ENCODE measurements around the gene TSPAN9. TPM values are rescaled to one million over a fixed set of nuclear protein-coding genes. Genes with fewer than 3 reads are reported as not detected.

The TSPAN9 gene
- polyA plus RNA-seq, 10 donors: 99.8 to 117 (median 105) TPM

DNA sequence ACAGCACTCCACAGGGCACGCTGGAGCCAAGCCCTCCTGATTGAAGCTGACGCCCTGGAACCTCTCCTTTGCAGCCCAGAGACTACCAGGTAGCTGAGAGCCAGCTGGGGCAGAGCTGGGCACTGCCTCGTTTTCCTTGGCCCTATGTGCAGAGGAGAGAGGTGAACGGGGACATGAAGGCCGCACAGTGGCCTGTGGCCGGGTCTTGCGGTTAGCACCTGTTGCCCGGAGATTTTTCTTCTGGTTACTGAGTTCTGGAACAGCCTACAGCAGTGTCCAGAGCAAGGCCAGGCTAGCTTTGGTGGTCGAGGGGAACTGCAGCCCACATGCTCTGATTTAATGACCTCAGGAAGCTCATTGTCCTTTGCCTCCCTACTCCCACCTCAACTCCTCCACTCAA is 212.5 kb downstream of the TSPAN9 start:
- no peak for DNase-seq

DNA sequence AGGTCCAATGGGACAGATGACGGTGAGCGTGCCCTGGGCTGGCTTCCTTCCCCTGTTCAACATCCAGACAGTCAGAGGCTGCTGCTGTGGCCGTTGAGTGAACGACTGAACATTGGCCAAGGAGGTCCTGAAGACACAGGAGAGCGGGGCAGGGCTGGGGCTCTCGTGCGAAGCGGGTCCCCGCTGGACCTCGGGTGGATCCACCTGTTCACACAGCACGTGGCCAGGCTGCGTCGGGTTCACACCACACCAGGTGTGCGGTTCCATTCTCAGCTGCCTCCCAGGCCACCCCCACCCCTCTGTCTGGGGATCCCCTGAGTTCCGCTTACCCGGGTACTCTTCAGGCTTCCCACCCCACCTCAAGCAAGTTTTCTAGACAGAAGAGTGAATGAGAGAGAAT is 214.8 kb downstream of the TSPAN9 start:
- DNase-seq: no peak

DNA sequence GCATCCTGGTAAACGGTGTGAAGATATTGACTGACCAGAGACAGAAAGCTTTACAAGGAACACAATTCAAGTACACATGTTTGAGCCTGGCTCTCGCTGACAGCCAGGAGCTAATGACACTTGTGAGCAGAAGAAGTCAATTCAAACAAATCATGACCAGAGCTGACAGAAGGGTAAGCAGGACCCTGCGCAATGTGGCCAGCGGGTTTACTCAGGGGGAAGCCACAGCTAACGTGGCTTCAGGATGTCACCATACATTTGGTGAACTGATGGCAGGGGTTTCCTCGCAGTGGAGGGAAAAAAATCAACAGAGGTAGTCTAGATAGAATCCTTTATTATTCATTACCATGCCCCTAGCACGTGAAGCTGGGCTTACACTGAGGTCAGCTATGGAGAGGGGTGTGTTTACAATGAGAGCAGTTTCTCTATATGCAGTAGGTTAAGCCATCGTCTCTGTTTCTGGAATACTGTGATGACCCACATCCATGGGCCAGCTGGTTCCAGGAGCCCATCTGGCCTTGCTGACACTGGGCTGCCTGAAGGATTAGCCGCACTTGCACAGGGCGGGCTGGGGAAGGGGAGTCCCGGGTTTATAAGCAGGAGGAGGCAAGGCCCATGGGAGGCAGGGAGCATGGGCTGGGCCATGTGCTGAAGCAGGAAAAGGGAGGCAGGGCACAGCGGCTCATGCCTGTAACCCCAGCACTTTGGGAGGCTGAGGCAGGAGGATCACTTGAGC is 215.7 kb downstream of the TSPAN9 start:
- DNase-seq: no peak

GRCh38 chr12:3293446-3294161 is 216.4 kb downstream of the TSPAN9 start:
- DNase-seq: no peak

DNA sequence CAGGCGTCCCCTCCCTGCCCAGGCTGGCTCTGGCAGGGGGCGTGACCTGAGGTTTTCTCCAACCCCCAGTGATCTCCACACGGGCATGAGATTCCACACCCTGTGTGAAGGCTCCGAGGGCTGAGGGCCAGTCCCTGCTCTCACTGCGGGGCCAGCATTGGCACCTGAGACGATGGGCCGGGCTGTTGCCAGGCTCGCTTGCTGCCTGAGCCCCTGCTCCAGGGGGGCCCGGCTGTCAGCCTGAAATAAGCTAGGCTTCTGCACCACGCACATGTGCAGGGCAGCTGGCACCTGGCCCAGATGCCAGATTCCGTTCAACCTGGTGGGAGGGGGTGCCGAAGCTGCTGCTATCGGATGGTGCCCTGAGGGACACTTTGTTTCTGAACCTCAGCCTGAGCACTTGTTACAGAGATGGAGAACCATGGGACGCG is 217.3 kb downstream of the TSPAN9 start:
- DNase-seq: peak in 2 of 3 donors; percentile 42 to 44

DNA sequence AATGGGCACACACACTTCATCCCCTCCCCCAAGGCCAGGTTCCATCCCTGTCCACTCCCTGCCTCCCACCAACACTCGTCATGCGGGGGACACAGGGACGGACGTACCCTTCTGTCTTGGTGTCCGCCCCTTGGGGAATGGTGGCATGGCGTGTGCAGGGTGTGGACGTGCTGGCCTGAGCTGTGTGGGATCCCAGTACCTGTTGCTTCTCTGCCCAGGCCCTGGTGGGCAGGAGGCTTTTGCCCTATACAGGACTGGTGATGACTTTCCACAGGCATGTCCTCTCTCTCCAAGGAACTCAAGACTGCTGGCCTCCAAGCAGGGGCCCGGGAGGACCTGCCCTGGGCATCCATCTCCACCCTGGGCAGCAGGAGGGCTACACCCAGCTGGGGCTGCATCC is 218.0 kb downstream of the TSPAN9 start:
- no peak for DNase-seq

- peak in 2 of 3 donors; percentile 48 to 74 for DNase-seq
Observed at GRCh38 chr12:3295646-3296408, 218.6 kb downstream of the TSPAN9 start.

DNA sequence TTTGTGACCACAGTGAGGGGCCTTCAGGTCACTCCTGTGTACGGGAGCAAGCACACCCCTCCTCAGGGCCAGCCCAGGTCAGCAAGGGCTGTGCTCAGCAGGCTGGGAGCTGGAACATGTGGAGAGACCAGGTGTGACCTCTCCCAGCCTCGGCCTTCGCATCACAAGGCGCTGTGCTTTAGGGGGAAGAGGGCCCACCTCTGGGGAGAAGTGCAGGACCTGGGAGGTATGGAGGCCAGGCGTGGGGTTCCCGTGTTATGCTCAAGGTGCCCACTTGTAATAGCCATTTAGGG is 219.2 kb downstream of the TSPAN9 start:
- no peak for DNase-seq

DNA sequence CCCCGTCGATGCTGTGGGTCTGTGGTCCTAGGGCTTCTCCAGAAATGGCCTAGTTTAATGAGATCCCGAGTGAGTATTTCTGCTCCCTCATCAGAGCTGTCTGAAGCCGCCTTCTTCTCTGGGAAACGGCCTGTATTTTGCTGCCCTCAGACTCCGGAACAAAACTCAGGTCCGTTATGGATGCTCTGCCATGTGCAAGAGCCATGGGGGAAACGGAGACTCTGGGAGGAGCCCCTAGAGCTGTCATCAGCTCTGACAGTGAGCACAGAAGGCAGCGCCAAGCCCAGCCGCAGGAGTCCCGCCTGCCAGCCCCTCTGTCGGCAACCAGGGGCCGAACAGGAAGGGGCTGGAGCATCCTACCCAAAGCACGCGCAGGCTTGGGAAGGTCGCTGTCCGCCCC is 221.4 kb downstream of the TSPAN9 start:
- DNase-seq: no peak

DNA sequence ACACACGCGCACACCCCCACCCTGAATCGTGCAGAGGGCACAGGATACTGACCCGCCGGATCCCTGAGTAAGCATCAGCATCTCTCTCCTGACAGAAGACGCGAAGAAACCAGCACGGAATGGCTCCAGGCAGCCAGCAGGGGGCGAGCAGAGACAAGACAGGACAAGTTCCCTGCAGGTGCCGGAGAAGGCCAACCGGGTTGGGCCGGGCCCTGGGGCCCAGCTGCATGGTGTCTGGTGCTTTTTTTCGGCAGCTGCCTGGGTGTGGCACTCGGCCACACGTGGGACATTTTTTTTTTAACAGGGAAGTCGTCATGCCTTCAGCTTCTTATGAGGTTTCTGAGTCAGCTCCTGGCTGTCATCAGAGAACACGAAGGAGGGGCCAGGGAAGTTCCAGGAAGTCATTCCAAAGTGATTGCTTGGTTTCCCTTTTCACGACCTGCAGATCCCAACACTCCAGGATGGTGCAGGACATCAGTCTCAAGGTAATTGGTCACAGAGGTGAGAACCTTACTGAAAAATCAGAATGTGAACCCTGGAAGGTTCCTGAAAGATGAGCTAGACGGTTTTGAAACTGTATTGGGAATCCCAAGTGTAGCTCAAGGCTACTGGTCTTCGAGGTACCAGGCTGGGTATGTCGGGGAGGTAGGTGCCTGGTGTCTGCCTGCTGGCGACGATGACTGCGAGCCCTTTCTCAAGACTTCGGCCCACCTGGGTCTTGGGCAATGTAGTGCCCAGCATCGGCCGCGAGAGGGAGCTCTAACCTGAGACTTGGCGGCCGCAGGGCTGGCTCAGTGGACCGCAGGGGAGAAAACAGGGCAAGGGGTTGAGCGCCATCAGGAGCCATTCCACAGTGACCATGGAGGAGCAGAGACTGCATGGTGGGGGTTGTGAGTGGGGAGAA is 223.0 kb downstream of the TSPAN9 start:
- DNase-seq: peak; percentile 90 to 94 (median 91)

DNA sequence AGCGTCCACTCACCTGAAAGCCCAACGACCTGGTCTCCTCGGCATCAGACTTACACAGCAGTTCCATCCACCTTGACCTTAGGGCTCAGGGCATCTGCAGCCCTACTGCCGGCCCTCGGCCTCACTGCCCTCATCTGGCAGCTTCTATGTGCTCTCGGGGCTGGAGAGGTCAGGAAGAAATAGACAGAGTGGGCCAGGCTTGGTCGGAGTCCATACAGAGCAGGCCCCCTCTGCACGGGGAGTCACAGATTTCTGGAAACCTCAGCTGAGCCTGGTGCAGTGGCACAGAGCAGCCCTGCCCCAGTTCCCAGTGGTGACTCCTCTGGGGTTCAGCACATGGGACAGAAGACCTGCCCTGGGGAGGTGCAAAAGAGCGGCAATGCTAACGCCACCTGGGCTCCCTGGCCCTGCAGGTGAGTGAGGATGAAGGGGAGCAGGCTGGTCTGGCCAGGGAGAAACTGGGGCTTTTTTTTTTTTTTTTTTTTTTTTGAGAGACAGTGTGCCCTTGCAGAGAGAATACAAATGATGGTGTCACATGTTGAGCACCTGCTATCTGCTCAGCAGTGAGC is 223.7 kb downstream of the TSPAN9 start:
- DNase-seq: no peak

DNA sequence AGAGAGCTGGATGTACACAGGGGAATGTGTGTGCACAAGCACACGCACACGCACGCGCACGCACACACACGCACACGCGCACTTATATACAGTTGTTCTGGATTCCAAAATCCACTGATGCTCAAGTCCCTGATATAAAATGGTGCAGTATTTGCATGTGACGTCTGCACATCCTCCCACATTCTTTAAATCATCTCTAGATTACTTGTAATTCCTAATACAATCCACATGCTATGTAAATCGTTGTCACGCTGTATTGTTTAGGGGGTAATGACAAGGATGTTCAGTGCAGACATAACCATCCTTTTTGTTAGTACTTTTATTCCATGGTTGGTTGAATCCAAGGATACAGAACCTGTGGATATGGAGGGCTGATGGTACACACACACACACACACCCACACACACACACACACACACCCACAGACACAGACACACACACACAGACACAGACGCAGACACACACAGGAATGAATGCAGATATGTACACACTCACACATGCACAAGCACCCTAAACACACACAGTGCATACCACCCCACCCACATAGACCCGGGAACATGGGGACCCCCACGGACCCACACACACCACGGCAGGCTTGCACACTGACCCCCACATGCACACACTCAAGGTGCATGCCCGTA is 225.3 kb downstream of the TSPAN9 start:
- no peak for DNase-seq

GRCh38 chr12:3303410-3304136 is 226.4 kb downstream of the TSPAN9 start:
- no peak for DNase-seq

DNA sequence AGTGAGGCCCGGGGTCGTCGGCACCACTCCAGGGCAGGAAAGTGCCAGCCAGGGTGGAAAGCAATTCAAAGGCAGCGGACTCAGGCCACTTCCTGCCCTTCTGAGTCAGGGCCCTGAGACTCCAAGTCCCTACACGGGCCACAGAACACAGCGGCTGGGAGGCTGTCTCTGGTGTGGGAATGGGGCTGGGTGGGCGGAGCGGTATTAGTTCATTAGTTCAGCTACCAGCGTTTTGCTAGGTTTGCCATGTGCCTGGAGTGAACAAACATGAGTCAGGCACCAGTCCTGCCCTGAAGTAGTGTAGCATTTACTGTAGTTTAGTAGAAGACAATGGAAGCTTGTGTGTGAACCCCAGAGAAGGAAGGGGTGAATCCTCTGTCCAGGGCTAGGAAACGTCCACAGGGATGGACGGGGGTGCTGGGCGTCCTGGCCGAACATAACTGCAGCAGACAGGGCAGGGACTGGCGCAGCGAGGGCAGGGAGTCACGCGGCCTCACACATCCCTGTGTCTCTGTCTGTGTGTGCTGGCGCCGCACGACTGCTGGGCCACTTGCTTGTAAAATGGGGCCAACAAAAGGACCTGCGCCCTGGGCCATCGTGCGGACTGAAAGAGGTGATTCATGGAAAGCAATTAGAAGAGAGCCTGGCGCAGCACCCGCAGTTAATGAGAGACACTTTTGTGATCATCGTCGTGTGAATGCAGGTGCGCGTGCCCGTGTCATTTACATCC is 227.4 kb downstream of the TSPAN9 start:
- peak in 1 of 3 donors; percentile 40 for DNase-seq

GRCh38 chr12:3305464-3305863 is 228.3 kb downstream of the TSPAN9 start:
- DNase-seq: no peak

DNA sequence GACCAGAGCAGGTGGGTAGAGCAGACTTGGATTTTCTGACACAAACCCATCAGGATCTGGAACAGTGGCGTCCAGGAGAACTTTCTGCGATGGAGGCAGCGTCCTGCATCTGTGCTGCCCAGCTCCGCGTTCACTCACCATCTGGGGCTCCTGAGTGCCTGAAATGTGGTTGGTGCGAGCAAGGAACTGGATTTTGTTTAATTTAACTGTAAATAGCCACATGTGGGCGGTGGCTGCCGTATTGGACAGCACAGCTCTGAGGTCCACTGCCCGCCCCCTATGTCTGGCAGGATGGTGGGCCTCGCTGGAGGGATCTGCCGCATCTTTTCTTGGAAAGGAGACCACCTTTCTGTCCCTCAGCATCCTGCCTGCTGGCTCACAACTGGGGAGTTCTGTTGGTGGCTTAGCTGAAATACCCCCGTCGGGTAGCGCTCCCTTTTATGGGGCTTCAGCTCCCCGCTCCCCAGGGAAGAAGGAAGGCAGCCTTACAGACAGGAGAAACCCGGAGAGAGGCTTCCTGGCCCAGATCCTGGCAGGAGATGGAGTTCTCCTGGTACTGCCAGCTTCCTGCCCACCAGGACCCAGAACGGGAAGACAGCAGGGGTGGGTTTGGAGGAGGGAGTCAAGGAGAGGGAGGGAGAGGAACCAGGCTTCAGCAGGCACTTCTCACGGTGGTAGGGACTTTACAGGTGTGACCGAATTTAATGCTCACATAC is 228.9 kb downstream of the TSPAN9 start:
- DNase-seq: no peak

DNA sequence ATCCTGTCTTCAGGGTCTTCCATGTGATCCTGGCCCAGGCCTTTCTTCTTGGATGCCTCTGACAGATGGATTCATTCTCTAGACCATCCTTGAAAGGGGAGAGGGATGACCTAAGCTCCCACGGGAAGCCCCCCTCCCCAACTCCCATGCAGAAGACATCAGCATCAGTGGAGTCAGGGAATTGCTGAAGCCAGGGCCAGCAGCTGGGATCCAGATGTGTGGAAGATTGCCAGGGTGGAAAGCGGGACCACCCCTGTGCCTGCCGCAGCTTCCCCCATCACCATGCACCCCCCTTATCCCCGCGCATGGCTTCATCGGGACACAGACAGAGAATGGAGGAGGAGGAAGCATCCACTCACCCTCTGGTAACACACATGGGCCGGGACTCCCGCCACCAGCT is 230.2 kb downstream of the TSPAN9 start:
- peak in 2 of 3 donors; percentile 70 to 85 for DNase-seq

DNA sequence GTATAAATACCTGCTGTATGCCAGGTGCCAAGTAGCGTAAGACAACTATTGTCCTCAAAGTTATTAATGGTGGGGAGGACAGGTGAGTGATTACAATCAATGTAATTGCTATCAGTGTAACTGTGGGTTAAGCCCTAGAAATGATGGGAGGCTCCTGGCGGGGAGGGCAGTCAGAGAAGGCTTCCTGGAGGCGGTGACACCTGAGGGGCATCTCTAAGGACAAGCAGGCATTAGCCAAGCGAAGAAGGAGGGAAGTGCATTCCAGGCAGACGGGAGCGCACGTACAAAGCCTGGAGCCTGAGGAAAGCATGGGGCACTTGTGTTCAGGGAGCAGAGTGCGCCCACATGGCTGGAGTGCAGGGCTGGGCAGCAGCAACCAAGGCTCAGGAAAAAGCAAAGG is 230.9 kb downstream of the TSPAN9 start:
- DNase-seq: no peak

DNA sequence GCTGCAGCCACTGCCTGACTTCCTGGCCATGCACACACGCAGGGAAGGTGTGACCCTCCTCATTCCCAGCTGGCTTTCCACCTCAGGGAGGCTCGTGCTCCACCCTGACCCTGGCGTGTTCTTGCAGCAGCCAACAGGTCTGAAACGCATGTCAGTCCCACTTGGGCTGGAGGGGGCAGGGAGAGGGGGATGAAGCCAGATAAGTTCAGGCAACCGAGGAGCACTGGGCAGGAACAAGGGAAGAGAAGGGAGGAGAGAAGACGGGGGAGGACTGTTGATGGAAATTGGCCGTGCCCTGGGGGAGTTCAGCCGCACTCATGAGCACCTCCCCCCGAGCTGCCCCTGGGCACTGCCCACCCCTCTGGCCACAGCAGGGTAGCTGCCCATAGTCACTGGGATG is 231.4 kb downstream of the TSPAN9 start:
- no peak for DNase-seq

Data from muscle of back (tissue), 11 donors.